Measurements from ENCODE around the gene SEMA5B. TPM values are rescaled to one million over a fixed set of nuclear protein-coding genes. Genes with fewer than 3 reads are reported as not detected.

The SEMA5B gene
- total and polyA plus RNA-seq, 4 donors, result 0.20 to 1.1 (median 0.23) TPM

GRCh38 chr3:123064506-123064905, 36.9 kb upstream of the SEMA5B start:
- H3K9me3 ChIP-seq (ENCODE audit: control insufficient read depth in 4 of 4, low read length in 3 of 4), result no peaks in the 10 kb centered on the region
- H3K27me3 ChIP-seq (ENCODE audit: control insufficient read depth in 4 of 4, insufficient read depth in 4 of 4, low read length in 3 of 4), result no peaks in the 10 kb centered on the region
- no peak for DNase-seq (ENCODE audit: low spot score)
- no peak overlapping the region for H3K9ac ChIP-seq (ENCODE audit: low read depth in 1 of 2, low read length in 2 of 2)
- WGBS, result 96% methylated on average over 4 of the region's 4 CpGs
- peaks cover 0 to 18% (median 11%) of the 10 kb centered on the region in 4 donors for H3K4me1 ChIP-seq (ENCODE audit: control insufficient read depth in 4 of 4, insufficient read depth in 4 of 4, low read length in 3 of 4)
- H3K36me3 ChIP-seq (ENCODE audit: control insufficient read depth in 4 of 4, insufficient read depth in 3 of 4, low read depth in 1 of 4, low read length in 3 of 4), result no peaks in the 10 kb centered on the region
- no peak overlapping the region for H3K27ac ChIP-seq (ENCODE audit: low read depth in 1 of 2, low read length in 2 of 2)
- no peak overlapping the region for H3K4me3 ChIP-seq (ENCODE audit: low read depth in 1 of 3, low read length in 3 of 3)
- no peak for TF ChIP-seq FOXA2 (IDR thresholded peaks at IDR 0.05)
- no peak for TF ChIP-seq GABPA (IDR thresholded peaks at IDR 0.05 in 1 of 2, conservative IDR thresholded peaks at IDR 0.05 in 1 of 2)

GRCh38 chr3:123063034-123063433, 35.5 kb upstream of the SEMA5B start:
- no peak for DNase-seq (ENCODE audit: low spot score)
- TF ChIP-seq ZBTB33 (IDR thresholded peaks at IDR 0.05), result no peak
- TF ChIP-seq NR2F2 (IDR thresholded peaks at IDR 0.05), result no peak
- no peak for TF ChIP-seq JUND (IDR thresholded peaks at IDR 0.05)
- TF ChIP-seq FOXA2 (IDR thresholded peaks at IDR 0.05), result no peak
- no peak for TF ChIP-seq GABPA (IDR thresholded peaks at IDR 0.05 in 1 of 2, conservative IDR thresholded peaks at IDR 0.05 in 1 of 2)
- no peak for TF ChIP-seq HNF4G (IDR thresholded peaks at IDR 0.05)
- TF ChIP-seq, protein P1, sequence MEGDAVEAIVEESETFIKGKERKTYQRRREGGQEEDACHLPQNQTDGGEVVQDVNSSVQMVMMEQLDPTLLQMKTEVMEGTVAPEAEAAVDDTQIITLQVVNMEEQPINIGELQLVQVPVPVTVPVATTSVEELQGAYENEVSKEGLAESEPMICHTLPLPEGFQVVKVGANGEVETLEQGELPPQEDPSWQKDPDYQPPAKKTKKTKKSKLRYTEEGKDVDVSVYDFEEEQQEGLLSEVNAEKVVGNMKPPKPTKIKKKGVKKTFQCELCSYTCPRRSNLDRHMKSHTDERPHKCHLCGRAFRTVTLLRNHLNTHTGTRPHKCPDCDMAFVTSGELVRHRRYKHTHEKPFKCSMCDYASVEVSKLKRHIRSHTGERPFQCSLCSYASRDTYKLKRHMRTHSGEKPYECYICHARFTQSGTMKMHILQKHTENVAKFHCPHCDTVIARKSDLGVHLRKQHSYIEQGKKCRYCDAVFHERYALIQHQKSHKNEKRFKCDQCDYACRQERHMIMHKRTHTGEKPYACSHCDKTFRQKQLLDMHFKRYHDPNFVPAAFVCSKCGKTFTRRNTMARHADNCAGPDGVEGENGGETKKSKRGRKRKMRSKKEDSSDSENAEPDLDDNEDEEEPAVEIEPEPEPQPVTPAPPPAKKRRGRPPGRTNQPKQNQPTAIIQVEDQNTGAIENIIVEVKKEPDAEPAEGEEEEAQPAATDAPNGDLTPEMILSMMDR (IDR thresholded peaks at IDR 0.05; ENCODE audit: low read depth, low read length, missing input control), result no peak
- no peak for TF ChIP-seq HNF4A (conservative IDR thresholded peaks at IDR 0.05)
- TF ChIP-seq RAD21 (IDR thresholded peaks at IDR 0.05), result no peak
- TF ChIP-seq REST (IDR thresholded peaks at IDR 0.05), result no peak
- no peak for TF ChIP-seq YY1 (IDR thresholded peaks at IDR 0.05)
- TF ChIP-seq TAF1 (conservative IDR thresholded peaks at IDR 0.05), result no peak
- no peaks in the 10 kb centered on the region for H3K27me3 ChIP-seq (ENCODE audit: control insufficient read depth in 4 of 4, insufficient read depth in 4 of 4, low read length in 3 of 4)
- no peaks in the 10 kb centered on the region for H3K36me3 ChIP-seq (ENCODE audit: control insufficient read depth in 4 of 4, insufficient read depth in 3 of 4, low read depth in 1 of 4, low read length in 3 of 4)
- H3K4me1 ChIP-seq (ENCODE audit: control insufficient read depth in 4 of 4, insufficient read depth in 4 of 4, low read length in 3 of 4), result peaks cover 0 to 12% (median 5%) of the 10 kb centered on the region in 4 donors
- no peaks in the 10 kb centered on the region for H3K9me3 ChIP-seq (ENCODE audit: control insufficient read depth in 4 of 4, low read length in 3 of 4)
- H3K9ac ChIP-seq (ENCODE audit: low read depth in 1 of 2, low read length in 2 of 2), result no peak overlapping the region
- 96% methylated on average over 6 of the region's 6 CpGs for WGBS
- no peak overlapping the region for H3K27ac ChIP-seq (ENCODE audit: low read depth in 1 of 2, low read length in 2 of 2)
- no peak overlapping the region for H3K4me3 ChIP-seq (ENCODE audit: low read depth in 1 of 3, low read length in 3 of 3)

Data from liver (tissue), 9 donors.